Urinary bladder (tissue), 4 donors: ENCODE data around the gene P2RX2. TPM values are rescaled to one million over a fixed set of nuclear protein-coding genes. Genes with fewer than 3 reads are reported as not detected.

Experiments used
- DNase-seq: peaks from one replicate; pipeline ENCODE4 v3.0.0-alpha.2; 2015; ENCODE audit errors: extremely low spot score
- H3K27ac ChIP-seq: one replicate; pipeline ENCODE4 v1.5.1; 2013; ENCODE audit warnings: low read depth, mild to moderate bottlenecking, moderate library complexity
- H3K36me3 ChIP-seq: one replicate; pipeline ENCODE4 v1.6.1; 2013; ENCODE audit warnings: mild to moderate bottlenecking, moderate library complexity; ENCODE audit not compliant: insufficient read depth
- H3K4me1 ChIP-seq: one replicate; pipeline ENCODE4 v1.6.1; 2013; ENCODE audit warnings: mild to moderate bottlenecking, moderate library complexity; ENCODE audit not compliant: insufficient read depth
- H3K4me3 ChIP-seq: one replicate; pipeline ENCODE4 v1.5.1; 2013; ENCODE audit warnings: low read depth, low read length
- WGBS: extraction: QIAGEN DNeasy Blood & Tissue Kit; methylation state at CpG from one replicate; pipeline ENCODE4 v1.1.7; 2013; 5-methylcytosine and 5-hydroxymethylcytosine counted together
- polyA plus RNA-seq: library from polyadenylated mRNA; stranded (reverse); fragments of 200-250 nt; gene quantifications from one replicate; pipeline ENCODE4 v1.2.3, GENCODE V29; 2013
- total RNA-seq: library from RNA; depleted of rRNA; stranded (reverse); fragments of >200 nt; gene quantifications from one replicate; pipeline ENCODE4 v1.2.3, GENCODE V29; 2014
- donor health status: healthy with polysubstance abuse.
- donor health status: healthy.

Gene P2RX2
- total and polyA plus RNA-seq, 2 donors: 0.37 TPM; not detected in 1

- Histone ChIP-seq H3K4me1 (no peaks in the 10 kb centered on the region), H3K4me3 (no peak overlapping the region), H3K27ac (no peak overlapping the region), H3K36me3 (no peaks in the 10 kb centered on the region)
- no peak for DNase-seq
- 29% methylated on average over 11 of the region's 11 CpGs for WGBS
These were observed 4.0 kb downstream of the P2RX2 start for GRCh38 chr12:132622437-132623071.

DNA sequence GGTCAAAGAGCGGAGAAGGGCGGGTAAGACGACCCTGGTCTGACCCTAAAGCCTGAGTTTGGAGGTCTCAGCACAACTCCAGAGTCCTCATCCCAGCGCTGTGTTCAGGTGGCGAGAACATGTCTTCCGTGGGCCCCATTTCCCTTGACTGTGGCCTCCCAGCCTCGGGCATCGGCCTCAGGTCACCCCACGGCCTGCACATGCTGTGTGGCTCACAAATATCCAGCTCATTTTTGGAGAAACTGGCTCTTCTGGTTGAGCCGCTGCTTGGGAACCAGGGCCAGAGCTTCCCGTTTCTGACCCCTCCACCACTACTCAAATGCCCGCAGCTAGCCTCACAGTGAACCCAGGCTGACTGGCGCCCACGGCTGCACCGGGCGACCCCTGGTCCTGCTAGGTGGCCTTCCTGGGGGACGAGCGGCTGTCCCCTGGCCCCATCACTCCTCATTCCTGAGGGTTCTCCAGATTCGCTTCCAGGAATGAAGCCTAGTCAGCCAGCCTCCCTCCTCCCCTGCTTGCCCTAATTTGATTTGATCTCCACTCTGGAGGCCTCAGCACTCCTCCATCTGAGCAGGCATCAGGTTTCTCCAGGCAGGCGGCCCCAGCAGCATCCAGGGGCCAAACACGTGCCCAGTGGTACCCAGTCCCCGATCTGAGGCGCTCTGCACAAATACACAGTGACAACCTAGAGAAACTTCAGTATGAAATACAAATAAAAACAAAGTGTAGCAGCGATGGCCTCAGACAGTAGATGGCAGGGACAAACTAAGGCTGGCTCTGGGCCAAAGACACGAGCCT is 4.7 kb downstream of the P2RX2 start:
- Histone ChIP-seq H3K4me1 (no peaks in the 10 kb centered on the region), H3K4me3 (no peak overlapping the region), H3K36me3 (no peaks in the 10 kb centered on the region), H3K27ac (no peak overlapping the region)
- no peak for DNase-seq
- WGBS: 73% methylated on average over 25 of the region's 25 CpGs

DNA sequence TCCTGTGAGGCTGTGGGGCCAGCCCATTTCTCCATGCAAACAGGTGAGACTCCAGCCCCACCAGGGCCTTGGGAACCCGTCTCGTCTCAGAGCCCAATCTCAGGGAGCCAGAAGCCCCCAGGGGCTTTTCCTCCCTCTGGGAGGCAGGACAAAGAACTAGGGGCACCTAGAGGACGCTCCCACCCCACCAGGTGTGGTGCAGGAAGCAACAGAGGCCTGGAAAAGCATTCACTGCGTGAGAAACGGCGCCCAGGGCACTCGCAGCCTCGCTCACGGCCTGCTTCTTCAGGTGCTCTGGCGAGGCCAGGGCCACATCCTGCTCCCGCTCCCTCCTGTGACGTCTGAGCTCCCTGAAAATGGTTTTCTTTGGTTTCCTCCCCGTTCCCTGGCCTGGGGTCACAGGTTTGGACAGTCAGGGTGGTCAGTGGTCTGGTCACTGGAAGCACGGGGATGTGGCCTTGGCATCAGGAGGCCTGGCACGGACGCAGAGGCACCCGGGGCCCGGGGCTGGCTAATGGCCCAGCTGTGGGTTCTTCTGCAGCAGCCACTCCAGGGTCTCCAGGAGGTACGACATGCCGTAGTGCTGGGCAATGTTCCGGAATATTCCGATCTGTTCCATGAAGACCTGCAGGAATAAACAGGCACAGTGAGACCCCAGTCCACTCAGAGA is 5.7 kb downstream of the P2RX2 start:
- Histone ChIP-seq H3K36me3 (no peaks in the 10 kb centered on the region), H3K4me1 (no peaks in the 10 kb centered on the region), H3K27ac (no peak overlapping the region), H3K4me3 (no peak overlapping the region)
- no peak for DNase-seq
- 95% methylated on average over 22 of the region's 22 CpGs for WGBS

DNA sequence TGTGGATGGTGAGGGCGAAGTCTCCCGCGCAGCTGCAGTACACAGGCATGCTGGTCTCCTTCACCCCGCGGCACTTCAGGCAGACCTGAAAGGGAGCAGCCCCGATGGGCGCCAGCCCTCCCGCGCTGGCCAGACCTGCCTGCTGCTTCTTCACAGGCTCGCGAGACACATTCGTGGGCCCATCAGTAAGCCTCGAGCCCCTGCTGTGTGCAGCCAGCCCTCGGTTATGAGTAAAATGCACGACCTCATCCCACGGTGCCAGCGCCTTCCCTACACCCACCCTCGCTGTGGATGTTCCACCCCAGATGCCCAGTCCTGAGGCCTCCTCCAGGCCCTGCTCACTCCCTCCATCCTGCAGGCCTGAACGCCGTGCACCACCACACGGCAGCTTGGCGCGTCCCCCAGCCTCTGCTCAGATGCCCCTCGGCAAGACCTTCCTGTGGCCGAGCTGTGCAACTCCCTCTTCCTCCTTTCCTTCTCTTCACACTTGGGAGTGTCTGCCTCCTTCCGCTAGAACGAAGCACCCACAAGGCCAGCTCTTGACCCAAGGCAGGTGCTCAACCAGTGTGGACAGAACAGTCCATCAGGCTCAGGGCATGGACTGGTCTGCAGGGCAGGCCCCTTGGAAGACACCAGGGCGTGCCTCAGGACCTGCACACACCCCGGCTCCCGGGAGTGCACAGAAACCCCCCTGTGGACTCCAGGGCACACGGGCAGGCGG is 6.5 kb downstream of the P2RX2 start:
- no peaks in the 10 kb centered on the region for H3K36me3 ChIP-seq
- H3K27ac ChIP-seq: no peak overlapping the region
- no peaks in the 10 kb centered on the region for H3K4me1 ChIP-seq
- no peak for DNase-seq
- H3K4me3 ChIP-seq: no peak overlapping the region
- 92% methylated on average over 32 of the region's 32 CpGs for WGBS

DNA sequence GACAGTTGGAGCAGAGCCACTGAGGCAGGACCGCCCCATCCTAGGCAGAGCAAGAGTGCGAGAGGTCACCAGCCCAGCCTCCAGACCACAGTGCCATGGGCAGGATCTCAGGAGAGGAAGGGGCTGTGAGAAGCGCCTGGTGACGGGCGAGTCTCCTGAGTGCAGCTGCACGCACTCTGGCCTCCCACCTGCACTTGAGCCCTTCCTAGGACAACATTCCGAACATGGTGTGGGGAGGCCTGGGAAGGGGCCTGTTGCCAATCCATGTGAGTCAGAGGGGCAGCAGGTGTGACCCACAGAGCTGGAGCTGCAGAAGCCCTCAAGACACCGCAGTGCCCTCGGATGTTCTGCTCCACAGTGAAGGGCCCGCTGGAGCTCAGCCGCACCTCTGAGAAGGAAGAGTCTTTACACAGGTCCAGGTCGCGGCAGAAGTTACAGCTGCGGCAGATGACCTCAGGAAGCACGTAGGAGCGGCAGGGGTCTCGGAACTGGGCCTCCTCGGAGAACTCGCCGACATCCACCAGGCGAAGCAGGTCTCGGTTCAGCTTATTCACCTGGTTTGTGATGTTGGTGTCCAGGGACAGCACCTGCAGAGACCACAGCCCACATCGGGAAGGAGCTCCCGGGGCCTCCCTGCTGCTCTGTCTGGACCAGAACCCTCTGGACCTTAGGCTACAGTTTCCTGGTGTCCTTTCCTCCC is 7.3 kb downstream of the P2RX2 start:
- no peak overlapping the region for H3K4me3 ChIP-seq
- H3K36me3 ChIP-seq: no peaks in the 10 kb centered on the region
- no peaks in the 10 kb centered on the region for H3K4me1 ChIP-seq
- 95% methylated on average over 24 of the region's 24 CpGs for WGBS
- H3K27ac ChIP-seq: no peak overlapping the region
- no peak for DNase-seq

- DNase-seq: no peak
- Histone ChIP-seq H3K27ac (no peak overlapping the region), H3K4me1 (no peaks in the 10 kb centered on the region), H3K4me3 (no peak overlapping the region), H3K36me3 (no peaks in the 10 kb centered on the region)
- WGBS: 97% methylated on average over 6 of the region's 6 CpGs
These were observed 10.8 kb downstream of the P2RX2 start for GRCh38 chr12:132629330-132629729.

GRCh38 chr12:132630672-132631071 is 12.1 kb downstream of the P2RX2 start:
- H3K27ac ChIP-seq: no peak overlapping the region
- H3K36me3 ChIP-seq: peaks cover 2% of the 10 kb centered on the region
- DNase-seq: no peak
- no peaks in the 10 kb centered on the region for H3K4me1 ChIP-seq
- WGBS: 95% methylated on average over 6 of the region's 6 CpGs
- H3K4me3 ChIP-seq: no peak overlapping the region

- Histone ChIP-seq H3K36me3 (peaks cover 2% of the 10 kb centered on the region), H3K27ac (no peak overlapping the region), H3K4me1 (no peaks in the 10 kb centered on the region), H3K4me3 (no peak overlapping the region)
- WGBS: 93% methylated on average over 11 of the region's 11 CpGs
- DNase-seq: no peak
These were observed 13.1 kb downstream of the P2RX2 start for GRCh38 chr12:132631666-132632065.

- Histone ChIP-seq H3K27ac (no peak overlapping the region), H3K4me3 (no peak overlapping the region), H3K4me1 (no peaks in the 10 kb centered on the region), H3K36me3 (peaks cover 2% of the 10 kb centered on the region)
- WGBS: 86% methylated on average over 17 of the region's 17 CpGs
- no peak for DNase-seq
These were observed 14.1 kb downstream of the P2RX2 start for GRCh38 chr12:132632521-132633228.

- WGBS: 97% methylated on average over 8 of the region's 8 CpGs
- no peak for DNase-seq
- Histone ChIP-seq H3K4me1 (no peaks in the 10 kb centered on the region), H3K27ac (no peak overlapping the region), H3K36me3 (peaks cover 2% of the 10 kb centered on the region), H3K4me3 (no peak overlapping the region)
These were observed 14.8 kb downstream of the P2RX2 start for GRCh38 chr12:132633398-132633797.

GRCh38 chr12:132633901-132634300 is 15.3 kb downstream of the P2RX2 start:
- 89% methylated on average over 10 of the region's 10 CpGs for WGBS
- Histone ChIP-seq H3K4me1 (no peaks in the 10 kb centered on the region), H3K4me3 (no peak overlapping the region), H3K27ac (no peak overlapping the region), H3K36me3 (peaks cover 2% of the 10 kb centered on the region)
- no peak for DNase-seq

DNA sequence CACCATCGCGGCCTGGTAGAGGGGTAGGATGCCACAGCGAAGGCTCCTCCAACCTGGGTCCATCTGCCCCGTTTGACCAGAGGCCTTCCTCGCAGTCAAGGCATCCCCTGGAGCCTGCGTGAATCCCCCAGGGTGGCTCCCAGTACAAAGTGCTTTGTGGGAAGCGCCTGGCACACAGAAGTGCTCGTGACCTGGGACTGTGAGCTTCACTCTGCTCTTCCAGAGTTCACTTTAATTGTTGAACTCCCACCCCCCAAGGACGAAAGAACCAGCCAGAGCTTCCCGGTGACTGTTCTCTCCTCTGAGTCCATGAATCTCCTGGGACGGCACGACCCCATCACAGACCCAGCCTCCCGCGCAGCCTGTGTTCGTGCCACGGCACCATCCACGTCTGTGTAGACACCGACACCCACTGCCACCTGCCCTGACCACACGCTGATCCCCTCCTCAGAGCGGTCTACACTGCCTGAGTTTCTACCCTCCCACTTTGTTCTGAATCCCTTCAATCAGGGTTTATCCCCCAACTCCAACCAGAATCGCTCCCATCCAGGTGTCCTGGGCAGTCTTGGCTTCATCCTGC is 15.9 kb downstream of the P2RX2 start:
- no peak for DNase-seq
- Histone ChIP-seq H3K4me1 (no peaks in the 10 kb centered on the region), H3K27ac (no peak overlapping the region), H3K4me3 (no peak overlapping the region), H3K36me3 (peaks cover 2% of the 10 kb centered on the region)
- 97% methylated on average over 21 of the region's 21 CpGs for WGBS
